Activated CD8-positive, alpha-beta memory T cell treated with anti-CD3 and anti-CD28 coated beads, Interleukin-2, amount 50 U/mL, for 24 hours (primary cell): ENCODE results near the gene INO80E.
"Not testable (repeated sequence)": the region's sequence is repeated elsewhere in the genome, so short reads cannot be mapped to it uniquely, and the experiment has no call there.

Source experiments
- DNase-seq: peaks from one replicate; pipeline ENCODE4 v3.0.0-alpha.2; 2020; ENCODE audit errors: extremely low read depth

The INO80E gene

DNA sequence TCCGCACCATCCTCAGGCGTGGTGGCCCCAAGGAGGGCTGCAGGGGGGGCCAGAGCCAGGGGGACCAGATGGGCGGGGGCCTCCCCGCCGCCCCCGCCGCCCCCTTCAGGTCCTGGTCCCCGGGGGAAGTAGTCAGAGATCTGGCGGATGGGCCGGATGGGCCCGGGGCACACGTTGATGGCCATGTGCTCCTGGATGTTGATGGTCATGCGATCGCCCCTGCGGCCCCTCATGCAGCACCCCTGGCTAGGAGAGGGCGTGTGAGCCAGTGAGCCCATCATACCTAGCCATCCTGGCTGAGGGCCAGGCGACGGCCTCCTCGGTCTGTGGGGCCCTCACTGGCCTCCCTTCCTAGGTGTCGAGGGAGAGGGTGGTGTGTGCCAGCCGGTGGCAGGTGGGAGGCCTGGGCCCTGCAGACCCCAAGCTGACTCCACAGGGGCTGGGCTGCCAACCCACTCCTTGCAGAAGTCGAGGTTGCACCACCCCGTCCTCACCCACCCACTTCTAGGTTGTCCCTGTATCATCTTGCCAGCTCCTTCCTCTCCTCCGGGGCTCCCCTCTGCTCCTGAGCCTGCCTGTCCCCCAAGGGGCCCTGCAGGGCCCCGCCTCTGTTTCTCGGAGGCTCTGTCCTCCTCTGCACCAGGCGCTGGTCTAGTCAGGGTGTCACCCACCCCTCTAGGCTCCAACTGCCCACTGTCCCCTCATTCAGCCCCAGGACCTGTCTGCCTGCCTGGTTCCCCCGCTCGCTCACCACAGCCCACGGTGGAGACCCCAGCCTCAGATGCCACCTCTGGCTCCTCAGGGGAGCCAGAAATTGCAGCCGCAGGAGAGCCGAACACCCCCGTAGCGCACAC lies 14.2 kb downstream of the INO80E start:
- no peak for DNase-seq

DNA sequence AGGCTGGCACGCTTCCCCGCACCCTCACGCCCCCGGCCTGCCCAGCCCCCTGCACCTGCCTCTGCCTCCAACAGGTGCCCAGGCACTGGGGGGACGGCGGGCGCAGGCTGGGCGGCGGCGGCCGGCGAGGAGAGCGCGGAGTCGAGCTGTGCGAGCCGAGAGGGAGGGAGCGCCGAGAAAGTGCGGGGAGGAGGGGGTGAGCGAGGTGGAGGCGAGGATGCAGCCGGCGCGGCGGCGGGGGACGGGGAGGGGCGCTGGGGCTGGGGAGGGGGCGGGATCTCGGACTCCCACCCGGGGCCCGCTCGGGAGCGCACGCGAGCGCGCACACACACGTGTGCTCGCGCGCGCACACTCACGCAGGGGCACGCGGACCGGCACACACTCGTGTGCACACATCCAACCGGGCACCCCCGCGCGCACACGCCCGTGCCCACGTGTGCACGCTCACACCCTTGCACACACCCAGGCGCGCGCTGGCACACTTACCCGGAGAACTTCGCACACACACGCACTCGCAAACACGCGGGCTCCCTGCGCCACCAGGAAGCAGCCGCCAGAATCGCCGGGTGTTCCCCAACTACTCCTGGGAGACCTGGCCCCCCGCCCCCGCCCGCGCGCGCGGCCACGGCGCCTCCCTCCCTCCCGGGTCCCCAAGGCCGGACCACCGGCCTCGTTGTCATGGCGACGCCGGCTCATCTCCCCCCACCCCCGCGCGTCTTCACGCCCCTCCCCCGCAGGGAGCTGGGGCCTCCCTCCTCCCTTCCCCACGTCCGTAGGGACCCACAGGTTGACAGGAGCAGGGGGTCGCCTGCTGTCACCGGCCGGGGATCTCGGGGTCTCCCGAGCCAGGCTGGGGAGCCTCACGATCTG lies 15.0 kb downstream of the INO80E start, which contains the start of gene DOC2A:
DOC2A (minus strand) TSS at position 184 of the 870 bp plus-strand sequence. CDS start 805 bp downstream, outside the sequence.
- no peak for DNase-seq

DNA sequence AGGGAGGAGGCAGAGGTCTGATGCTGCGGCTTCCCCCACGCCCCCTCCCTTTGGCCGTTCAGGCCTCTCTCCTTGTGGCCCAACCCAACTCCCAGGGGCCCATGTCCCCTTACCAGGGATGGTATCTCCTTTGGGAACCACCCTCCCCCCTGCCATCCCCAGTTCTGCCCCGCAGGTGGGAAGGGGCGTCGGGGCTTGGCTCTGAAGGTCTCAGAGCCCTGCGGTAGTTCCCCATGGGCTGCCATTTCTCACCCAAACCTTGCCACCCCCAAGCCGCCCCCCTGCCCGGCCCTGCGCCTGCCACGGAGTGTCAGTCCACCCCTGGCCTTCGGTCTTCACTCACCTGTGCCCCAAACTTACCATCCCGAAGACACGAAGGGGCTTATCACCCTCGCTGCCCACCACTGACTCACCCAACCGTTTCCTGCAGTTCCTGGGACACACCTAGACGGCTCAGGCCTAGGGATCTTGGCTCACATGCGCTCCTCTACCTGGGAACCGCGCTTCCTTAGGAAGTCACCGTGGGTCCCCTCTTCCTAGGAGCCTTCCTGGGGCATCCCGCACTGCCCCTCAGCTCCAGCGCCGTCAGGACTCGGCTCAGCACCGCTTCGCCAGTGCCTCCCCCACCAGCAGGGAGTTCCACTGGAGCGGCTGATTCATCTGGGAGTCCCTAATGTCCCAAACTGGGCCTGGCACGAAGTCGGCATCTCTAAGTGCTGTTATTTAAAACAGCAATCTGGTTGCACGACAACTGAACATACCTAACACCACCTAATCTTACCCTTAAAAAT lies 15.9 kb downstream of the INO80E start:
- no peak for DNase-seq

DNA sequence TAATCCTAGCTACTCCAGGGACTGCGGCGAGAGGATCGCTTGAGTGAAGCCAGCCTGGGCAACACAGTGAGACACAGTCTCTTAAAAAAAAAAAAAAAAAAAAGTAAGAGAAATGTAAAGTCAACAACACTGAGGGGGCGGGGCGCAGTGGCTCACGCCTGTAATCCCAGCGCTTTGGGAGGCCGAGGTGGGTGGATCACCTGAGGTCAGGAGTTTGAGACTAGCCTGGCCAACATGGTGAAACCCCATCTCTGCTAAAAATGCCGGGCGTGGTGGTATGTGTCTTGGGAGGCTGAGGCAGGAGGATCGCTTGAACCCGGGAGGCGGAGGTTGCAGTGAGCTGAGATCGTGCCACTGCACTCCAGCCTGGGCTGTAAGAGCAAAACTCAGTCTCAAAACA lies 16.6 kb downstream of the INO80E start:
- not testable (repeated sequence) for DNase-seq

DNA sequence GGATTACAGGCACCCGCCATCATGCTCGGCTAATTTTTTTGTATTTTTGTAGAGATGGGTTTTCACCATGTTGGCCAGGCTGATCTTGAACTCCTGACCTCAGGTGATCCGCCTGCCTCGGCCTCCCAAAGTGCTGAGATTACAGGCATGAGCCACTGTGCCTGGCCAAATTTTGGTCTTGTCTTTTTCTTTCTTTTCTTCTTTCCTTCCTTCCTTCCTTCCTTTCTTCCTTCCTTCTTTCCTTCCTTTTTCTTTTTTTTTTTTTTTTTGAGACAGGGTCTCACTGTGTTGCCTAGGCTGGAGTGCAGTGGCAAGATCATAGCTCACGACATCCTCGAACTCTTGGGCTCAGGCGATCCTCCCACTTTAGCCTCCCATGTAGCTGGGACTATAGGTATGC lies 19.4 kb downstream of the INO80E start:
- DNase-seq: not testable (repeated sequence)

DNA sequence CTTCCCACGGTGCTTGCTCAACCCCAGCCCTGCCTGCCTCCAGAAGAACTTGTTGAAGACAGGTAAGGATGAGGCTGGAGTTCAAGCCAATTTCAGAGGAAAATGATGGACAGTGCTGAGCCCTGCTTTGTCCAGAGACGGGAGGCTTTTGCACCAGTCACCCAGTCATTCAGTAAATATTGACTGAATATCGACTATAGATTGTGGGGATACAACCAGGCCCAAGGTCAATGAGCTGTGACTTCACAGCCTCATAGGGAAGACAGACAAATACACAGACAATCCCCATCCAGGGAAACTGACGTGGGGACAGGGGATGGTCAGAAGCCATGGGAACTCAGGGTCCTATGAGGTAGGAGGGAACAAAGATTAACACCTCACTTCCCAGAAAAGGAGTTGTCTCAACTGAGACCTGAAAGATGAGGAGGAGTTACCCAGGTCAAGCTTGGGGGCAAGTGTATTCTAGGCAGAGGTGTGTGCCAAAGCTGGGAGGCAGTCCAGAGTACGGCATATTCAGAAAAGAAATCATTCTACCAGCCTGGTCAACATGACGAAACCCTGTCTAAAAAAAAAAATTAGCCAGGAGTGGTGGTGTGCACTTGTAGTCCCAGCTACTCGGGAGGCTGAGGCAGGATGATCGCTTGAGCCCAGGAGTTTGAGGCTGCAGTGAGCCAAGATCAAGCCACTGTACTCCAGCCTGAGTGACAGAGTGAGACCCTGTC lies 20.7 kb downstream of the INO80E start:
- DNase-seq: no peak

DNA sequence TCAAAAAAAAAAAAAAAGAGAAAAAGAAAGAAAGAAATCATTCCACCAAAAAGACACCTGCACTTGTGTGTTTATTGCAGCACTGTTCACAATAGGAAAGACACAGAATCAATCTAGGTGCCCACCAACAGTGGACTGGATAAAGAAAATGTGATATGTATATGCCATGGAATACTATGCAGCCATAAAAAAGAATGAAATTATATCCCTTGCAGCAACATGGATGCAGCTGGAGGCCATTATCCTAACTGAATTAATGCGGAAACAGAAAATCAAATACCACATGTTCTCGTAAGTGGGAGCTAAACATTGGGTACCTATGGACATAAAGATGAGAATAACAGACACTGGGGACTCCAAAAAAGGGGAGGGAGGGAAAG lies 21.2 kb downstream of the INO80E start:
- DNase-seq: no peak

DNA sequence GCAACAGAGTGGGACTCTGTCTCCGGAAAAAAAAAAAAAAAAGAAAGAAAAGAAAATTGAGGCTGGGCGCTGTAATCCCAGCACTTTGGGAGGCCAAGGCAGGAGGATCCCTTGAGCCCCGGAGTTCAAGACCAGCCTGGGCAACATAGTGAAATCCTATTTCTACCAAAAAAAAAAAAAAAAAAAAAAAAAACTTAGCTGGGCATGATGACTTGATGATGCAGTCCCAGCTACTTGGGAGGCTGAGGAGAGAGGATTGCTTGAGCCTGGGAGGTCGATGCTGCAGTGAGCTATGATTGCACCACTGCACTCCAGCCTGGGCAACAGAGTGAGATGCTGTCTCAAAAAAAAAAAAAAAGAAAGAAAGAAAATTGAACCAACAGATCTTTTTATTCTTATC lies 21.9 kb downstream of the INO80E start:
- DNase-seq: not testable (repeated sequence)

DNA sequence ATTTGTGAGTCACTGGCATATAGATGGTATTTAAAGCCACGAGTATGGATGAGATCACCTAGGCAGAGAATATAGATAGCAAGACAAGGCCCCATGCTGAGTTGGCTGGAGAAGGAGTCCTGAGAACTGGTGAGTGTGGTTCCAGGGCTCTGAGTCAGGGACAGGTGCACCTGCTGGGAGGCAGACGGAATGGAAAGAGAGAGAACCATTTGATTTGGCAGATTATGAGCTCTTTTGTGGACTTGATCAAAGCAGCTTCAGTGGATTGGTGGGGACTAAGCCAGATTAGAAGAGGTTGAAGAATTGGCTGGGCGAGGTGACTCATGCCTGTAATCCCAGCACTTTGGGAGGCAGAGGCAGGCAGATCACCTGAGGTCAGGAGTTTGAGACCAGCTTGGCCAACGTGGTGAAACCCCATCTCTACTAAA lies 22.7 kb downstream of the INO80E start:
- DNase-seq: no peak

DNA sequence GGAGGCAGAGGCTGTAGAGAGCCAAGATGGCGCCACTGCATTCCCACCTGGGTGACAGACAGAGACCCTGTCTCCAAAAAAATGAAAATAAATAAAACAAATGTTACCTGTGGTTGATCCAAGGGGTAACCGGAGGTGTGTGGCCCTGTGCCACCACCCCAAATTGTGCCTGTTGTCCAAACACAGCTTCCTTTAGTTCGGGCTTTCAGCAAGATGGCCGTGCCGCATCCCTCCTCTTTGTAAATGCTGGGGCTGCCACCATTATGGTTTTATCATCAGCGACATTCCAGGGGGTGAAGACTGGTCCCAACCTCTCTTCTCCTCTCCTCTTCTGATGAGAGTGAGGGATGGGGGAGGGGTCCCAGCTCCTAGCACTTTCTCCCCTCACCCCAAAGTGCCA lies 26.8 kb downstream of the INO80E start, which contains the start of gene C16orf92:
C16orf92 (plus strand) TSS at position 312 of the 400 bp plus-strand sequence. CDS start 143 bp downstream, outside the sequence.
- no peak for DNase-seq

DNA sequence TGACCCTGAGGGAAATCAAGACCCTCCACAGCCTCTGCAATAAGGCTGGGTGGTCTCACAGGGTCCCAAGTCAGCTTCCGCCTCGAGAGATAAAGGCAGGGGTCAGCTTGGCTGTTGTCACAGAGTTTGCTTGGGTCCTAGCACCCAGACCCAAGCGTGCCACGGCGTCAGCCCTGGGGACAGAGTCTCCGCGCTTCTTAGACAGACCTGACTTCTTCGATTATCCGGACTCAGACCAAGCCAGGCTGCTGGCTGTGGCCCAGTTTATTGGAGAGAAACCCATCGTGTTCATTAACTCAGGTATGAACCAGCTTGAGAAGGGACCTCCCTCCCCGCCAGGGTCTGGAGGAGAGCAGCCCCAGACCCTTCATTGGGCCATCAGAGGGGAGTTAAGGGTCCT lies 27.5 kb downstream of the INO80E start:
- DNase-seq: no peak

DNA sequence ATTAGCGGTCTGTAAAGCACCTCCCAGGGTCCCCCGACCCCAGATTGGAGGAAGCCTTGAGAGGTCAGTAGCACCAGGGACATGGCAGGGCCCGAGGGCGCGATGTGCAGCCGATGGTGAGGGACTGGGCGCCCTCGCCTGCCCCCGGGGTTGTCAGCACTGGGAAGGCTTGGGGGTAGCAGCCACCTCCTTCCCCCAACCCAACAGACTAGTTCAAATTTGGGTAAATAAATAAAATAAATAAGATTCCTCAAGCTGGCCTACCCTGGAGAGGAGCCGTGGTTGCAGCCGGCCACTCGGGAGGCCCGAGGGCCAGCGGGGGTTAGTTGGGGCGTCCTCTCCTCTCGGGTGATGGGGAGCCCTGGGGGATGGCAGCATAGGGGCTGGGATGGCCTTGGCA lies 28.4 kb downstream of the INO80E start:
- no peak for DNase-seq

DNA sequence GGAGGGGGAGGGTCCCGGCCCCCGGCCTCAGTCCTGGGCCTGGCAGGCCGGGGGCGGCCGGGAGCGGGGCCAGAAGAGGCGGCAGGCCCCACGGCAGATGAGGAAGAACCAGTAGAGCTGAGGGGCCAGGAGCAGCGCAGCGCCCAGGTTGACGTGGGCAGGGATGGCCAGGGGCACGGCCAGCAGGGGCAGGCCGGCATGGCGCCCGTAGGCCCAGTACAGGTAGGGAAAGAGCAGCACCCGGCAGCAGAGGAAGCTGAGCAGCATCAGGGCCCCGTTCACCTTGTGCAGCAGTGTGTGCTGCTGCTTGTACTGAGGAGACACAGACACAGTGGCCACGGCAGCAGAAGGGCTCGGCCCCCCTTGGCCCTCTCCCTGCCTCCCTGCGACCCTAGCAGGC lies 29.1 kb downstream of the INO80E start:
- DNase-seq: no peak

DNA sequence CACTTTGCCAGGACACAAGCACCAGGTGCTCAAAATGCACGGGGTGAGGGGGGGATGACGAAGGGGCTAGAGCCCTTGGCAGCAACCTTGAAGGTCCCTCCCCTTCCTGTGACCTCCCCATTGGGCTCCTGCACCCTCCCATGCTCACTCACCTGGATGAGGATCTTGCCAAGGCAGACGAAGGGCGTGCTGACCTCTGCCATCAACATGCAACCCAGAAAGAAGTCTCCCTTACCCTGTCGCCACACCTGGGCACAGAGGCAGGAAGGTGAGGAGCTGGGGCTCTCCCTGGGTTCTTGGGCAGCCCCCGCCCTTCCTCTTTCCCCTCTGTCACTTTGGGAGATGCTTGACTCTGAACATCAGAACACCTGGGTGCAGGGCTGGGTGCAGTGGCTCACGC lies 29.5 kb downstream of the INO80E start:
- no peak for DNase-seq

DNA sequence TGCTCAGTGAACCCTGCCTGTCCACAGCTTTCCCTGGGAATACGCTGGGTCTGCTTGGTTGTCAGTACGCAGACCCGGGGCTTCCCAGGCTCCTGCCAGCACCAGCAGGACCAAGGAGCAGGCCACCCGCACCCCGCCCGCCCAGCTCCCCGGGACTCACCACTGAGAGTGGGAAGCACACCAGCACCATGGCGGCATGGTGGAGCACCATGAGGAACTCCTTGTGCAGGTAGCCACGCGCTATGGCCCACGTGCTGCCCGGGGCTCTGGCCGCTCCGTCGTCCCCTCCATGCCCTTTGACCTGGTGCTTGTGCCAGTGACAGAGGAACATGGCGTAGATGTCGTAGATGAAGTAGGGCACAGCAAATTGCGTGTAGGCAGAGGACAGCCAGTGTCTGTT lies 30.4 kb downstream of the INO80E start:
- DNase-seq: no peak

DNA sequence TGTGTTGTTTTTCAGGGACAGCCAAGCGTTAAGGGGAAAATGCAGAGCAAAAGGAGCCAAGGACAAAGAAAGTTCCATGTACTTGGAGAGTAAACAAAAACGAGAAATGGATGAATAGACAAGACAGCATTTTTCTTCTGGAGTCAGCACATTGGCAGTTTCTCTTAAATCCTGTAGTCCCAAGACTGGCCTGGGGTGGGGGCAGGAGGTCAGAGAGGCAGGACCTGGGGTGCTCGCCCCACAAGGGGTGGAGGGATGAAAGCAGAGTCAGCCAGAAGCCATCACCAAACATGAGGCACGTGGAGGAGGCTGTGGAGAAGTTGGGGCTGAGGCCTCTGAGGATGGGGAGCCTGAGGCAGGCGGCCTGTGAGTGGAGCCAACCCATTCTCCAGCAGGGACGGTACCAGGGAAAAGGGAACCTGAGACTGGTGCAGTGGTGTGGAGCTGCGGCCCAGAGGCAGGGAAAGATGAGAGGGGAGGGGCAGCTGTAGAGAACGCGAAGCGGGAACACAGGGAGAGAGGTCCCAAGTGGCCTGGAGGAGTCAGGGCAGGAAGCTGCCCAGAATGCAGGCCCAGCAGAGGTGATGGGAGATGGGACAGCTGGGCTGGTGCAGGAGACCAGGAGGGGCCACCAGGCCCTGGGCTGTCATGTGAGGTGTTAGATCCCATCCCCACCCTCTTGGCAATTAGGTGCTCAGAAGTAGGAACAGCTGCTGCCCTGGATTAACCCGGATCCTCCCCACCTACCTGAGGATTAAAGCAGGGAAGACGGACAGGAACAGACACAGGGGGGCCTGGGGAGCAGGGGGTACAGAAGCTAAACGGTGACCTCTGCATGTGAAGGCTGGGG lies 31.8 kb downstream of the INO80E start:
- no peak for DNase-seq

DNA sequence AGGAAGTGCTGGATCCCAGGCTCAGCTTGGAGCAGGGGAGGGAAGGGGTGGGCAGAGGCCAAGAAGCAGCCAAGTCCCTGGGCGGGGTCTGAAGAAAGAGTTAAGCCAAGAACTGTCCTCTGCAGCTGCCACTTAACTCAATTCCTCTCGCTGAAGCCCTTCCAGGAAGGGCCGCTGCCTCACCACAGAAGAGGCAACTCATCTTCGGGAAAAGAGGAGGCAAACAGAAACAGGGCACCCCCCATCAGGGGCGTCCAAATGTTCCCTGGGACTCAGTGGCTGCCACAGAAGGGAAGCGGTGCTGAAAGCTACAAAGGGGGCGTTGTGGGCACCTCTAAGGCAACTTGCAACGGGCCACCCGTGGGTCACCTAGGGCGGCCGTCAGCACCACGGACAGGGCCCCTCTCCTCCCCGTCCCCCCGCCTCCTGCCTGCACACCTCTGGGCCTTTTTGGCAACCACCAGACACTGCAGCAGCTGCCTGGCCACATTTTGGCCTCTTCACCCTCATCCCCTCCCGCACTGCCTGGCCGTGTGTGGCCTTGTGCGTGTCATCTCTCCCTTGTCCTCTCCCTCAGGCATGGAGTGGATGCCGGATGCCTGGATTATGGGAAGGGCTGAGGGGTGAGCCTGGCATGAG lies 32.5 kb downstream of the INO80E start:
- DNase-seq: no peak

DNA sequence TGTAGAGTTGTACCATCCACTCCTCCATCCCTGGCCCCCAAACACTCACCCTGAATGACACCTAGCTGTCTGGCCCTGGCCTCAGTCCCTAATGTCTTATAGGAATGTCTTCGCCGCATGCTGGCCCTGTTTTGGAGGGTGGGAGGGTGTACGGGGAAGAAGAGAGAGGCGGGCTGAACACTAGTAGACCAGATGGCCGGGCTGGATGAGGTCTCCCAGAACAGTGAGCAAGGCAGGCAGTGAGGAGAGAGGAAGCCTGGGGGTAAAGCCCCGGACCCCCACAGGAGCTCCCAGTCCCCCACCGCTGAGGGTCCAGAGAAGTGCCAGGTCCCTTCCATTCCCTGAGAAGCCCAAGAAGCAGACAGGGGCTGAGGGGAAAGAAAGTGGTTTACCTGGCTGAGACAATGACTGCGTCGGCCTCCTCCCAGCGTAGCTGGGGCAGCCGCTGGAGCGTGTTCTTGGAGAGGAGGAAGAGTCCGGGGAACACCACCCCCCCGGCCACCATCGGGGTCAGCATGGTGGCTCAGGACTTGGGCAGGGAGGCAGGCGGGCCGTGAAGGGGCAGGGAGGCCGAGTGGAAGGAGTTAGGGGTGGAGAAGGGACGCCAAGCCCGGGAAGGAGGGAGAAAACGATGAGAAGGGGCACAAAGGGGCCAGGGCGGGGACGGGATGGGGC lies 34.1 kb downstream of the INO80E start:
- no peak for DNase-seq

DNA sequence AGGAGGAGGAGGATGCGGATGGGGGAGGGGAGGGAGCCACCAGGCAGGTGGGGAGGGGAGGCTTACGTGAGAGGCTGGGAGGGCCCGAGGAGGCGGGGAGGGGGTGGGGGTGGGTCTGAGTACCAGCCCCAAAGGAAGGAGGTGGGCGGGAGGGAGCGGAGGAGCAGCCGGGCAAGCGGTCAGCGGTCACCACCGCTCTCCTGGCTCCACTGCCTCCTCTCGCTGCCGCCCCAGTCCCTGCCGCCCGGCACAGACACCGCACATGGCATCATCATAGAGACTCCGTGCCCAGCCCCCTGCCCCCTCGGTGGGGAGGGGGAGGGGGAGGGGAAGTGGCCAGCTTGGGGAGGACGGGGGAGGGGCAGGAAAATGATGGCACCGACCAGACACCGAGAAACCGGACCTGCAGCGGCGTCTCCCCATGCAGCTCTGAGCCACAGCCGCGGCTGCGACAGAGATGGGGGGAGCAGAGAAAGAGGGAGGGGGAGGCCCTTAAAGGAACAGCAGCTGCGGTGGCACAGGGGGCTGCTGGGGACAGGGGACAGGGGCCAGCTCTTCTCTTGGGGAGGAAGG lies 34.9 kb downstream of the INO80E start, which contains the start of gene TLCD3B:
TLCD3B (minus strand) TSS at position 431 of the 573 bp plus-strand sequence. CDS start 744 bp downstream, outside the sequence.
- DNase-seq: no peak
